GM19351 (cell line): ENCODE data around the gene HYLS1.

Experiments used
- ATAC-seq: cut with Tn5 transposase; IDR thresholded peaks from one replicate; pipeline ENCODE4 v1.9.1; 2021; ENCODE audit warnings: mild to moderate bottlenecking, moderate library complexity; ENCODE audit not compliant: unreplicated experiment

HYLS1 gene

DNA sequence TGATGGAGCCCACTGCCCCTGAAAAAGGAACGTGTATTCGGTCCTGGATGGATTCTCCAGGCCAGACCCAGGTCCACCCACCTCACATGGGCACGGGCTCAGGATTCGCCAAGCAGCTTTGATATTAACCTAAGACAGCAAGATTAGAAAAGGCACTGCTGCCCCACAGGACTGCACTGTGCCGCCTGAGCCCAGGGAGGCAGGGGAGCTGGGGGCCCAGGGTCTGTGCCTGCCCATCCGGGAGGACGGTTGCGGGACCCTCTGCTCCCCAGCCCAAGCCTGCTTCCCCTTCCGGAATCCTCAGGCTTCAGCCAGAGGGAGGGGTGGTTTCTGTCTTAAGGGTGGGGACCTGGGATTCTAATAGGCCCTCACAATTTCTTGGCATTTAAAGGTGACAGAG is 44.8 kb downstream of the HYLS1 start:
- ATAC-seq: no peak

DNA sequence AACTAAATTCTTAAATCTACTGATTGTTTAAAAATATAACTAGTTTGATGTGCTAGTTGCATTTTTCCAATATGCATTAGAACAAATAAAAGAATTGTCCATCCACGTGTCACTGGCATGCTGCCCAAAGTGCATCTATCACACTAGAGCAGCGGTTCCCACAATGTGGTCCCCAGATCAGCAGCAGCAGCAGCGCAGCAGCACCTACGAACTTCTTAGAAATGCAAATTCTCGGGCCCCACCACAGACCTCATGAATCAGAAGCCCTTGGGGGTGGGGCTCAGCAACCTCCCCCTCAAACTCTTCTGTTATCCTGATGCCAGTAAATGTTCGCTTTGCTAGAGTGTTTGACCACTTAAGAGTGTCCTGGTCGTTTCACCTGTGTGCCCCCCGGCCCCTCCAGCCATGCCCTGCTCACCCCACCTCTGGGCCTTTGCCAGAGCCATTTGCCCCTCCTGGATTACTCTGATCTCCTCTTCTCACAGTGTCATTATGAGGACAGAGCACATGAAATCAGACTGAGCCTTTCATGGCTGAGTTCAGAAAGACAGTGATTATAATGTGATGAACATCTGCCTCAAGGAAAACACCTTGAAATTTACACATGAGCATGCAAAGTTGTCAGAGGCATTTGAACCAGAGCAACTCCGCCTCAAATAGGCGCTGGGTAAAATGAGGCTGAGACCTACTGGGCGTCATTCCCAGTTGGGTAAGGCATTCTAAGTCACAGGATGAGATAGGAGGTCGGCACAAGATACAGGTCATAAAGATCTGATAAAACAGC is 45.8 kb downstream of the HYLS1 start:
- ATAC-seq: no peak

DNA sequence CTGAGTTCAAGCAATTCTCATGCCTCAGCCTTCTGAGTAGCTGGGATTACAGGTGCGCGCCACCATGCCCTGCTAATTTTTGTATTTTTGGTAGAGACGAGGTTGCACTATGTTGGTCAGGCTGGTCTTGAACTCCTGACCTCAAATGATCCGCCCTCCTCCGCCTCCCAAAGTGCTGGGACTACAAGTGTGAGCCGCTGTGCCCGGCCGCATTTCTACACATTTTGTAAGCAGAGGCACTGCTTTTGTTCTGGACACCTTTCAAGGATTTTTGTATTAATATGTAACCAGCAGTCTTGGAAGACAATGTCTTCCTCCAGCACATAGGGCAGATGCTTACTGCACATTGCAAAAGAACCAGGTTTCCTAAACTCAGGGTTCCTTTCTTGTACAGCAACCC is 47.0 kb downstream of the HYLS1 start:
- ATAC-seq: no peak

DNA sequence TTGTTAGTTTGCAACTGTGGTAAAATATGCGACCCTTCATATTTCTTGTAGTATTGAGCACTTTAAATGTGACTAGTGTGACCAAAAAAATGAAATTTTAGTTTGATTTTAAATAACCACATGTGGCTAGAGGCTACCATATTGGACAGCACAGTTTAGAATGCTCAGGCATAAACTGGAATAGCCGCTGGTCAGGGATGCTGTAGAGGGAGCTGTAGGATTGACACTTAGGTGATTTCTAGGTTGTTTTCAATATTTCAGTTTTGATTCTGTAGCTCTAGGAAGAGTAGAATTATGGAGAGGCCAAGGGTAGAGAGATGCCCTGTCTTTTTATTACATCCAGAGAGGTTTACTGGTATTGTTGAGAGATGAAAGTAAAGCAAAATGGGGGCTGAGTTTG is 47.6 kb downstream of the HYLS1 start:
- no peak for ATAC-seq

DNA sequence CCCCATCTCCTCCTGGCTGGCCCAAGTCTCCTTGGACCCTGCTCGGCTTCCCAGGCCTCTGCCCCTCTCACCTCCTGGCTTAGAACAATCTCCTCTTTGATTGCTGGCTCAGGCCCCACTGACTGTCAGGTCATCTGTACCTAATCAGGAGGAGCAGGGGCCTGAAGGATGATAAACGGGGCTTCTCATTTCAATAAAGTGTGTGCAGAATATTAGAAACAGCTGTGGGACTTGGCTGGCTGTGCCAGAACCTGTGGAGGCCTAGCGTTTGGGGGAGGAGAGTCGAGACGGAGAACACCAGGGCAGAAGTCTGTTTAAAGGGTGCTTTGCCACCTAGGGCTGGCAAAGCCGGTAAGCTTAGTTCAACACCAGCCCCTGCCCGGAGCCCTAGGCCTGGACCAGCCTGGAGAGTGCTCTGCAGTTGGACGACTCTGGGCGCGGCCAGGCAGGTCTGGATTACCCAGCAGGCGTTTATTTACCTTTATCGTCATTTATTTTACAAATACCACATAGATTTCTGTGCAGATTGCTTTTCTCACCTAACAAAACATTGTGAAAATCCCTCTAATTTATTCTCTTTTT is 48.2 kb downstream of the HYLS1 start:
- no peak for ATAC-seq

DNA sequence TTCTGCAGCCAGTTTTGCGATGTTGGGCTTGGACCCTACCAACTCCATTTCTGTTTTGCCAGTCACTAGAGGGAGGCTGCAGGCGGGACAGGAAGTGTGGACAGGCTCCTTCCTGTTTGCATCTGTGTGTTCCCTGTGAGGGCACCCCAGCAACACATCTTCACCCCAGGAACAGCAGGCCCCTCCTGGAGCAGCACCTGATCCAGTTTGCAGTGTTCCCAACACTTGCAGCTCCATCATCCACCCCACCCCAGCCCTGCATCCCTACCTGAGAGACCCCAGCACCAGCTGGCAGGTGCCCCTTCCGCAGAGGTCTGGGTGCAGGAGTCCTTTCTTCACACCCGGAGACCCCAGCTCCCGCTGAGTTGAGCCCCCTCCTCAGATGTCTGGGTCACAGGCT is 51.0 kb downstream of the HYLS1 start:
- no peak for ATAC-seq

DNA sequence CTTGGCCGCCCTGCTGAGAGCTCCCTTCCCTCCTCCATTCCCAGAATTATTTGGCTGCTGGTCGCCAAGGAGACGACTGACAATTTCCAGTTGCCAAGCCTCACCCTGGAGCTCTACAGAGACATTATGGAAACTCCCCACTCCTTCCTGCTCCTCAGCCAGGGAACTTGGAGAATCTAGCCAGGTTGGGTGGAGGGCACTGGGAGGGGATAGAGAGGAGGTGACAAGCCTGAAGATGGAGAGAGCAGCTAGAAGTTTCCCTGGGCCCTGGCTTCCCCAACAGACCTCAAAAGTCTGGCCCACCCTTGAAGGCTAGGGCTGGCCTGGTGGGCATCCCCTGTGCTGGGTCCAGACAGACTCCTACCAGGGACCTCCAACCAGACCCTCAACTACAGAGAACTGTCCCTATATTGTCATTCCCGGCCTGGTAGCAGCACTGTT is 51.6 kb downstream of the HYLS1 start:
- no peak for ATAC-seq

DNA sequence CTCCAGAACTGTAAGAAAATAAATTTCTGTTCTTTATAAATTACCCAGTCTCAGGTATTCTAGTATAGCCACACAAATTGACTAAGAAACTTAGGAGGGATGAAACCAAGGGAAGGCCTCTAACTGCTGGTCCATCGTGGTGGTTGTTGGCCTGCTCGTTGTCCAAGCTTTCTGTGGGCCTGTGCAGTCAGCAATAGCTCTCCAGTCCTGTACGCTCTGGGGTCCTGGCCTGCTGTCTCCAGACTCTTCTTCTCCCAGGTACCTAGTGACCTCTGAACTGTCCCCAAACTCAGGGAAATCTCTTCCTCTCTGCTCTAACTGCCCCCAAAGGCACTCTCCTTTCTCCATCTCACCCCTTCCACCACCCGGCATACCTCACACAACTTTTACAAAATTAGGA is 52.7 kb downstream of the HYLS1 start:
- ATAC-seq: no peak

DNA sequence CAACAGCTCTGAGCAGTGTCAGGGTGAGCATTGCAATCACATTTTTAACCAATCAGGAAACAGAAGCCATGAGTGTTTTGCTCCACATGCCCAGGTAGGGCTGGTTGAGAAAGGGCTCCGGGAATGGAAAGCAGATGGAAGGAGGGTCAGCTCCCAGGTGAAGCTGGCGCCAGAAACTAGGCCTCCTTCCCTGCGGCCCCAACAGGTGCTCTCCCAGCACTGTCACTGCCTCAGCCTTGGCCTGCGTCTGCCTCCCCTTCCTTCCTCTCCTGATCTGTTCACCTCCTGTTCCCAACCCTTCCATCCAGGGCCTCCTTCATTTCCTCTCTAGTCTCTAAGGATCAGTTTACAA is 53.8 kb downstream of the HYLS1 start:
- no peak for ATAC-seq

DNA sequence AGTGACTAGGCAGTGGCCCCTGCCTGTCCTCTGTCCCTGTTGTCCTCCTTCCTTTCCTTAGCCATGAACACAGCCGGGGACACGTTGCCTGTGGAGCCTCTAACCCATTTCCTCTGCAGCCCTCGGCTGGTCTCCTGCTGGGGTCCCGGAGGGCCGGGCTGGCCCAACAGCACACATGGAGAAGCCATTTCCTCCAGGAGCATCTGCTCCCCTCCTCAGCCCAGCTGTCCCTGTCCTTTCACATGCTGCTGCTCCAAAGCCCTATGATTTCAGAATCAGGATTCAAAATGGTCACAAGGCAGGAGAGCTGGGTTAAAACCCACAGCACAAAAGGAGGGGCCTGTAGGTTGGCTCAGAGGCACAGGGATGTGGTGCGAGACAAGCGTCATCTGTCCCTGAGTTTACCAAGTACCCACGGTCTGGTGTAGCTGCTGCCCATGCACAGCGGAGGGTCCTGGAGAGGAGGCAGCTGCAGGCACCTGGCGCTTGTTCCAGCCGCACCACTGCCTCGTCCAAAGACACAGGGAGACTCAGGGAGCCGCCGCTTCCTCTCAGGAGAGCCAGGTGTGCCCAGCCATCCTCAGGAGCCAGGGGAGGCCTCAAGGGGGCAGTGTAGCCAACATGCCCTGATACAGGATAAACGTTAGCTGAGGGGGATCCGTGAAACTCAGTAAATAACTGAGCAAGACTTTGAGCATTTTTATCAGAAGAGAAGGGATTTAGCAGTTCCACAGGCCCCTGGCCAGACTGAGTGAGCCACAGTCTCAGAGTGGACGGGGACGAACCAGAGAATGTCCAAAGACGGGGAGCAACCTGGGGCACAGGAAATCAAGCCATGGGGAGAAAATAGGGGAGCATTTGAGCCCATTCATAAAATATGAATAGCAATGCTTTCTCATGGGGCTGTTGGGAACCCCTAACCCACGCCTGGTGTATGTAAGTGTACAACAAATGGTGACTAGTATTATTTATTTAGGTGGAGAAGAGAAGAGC is 54.4 kb downstream of the HYLS1 start:
- ATAC-seq: no peak

DNA sequence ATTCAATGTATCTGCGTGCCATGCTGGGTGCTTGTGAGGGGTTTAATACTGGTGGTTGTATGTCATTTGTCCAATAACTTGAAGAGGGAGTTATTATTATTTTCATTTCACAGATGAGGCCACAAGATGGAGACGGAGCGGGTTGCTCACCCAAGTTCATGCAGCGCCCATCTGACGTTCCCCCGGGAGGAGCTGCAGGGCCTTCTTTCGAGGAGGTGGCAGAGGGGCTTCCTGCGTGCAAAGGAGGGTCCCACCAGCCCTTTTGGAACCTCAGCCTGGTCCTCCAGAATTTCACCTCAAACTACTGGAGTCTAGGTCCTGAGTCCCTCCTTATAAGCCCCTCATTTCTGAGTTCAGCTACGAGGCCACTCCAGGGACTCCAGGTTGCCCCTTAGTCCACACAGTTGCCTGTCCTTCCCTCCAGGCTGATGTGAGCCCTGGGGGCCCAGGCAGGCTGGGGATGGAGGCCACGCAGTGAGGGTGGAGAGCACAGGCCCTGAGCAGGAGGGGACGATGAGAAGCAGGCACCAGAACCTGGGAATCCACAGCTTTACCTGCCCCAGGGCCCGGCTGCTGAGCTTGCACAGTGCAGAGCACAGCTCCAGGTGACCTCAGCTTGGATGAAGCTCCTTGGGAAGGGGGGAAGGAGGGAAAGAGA is 55.4 kb downstream of the HYLS1 start:
- ATAC-seq: no peak

DNA sequence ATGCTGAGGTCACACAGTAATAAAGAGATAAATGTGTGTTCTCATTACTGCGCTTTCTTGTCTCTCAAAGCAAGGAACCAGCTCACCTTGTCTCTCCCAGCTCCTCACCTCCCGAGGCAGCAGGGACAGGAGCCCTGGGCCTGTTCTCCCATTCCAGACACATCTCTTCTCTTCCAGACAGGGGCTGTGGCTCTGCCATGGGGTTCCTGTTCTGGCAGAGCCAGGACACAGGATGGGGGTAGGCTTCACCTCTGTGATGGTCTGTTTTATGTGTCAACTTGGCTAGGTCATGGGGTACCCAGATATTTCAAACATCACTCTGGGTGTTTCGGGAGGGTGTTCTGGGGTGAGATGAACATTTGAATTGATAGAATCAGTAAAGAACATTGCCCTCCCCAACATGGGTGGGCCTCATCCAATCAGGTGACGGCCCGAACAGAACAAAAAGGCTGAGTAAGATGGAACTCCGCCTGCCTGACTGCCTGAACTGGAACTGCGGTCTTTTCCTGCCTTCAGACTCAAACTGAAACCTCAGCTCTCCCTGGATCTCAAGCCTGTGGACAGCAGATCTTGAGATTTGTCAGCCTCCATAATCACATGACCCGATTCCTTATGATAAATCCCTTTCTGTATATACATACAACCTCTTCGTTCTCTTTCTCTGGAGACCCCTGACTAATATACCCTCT is 56.3 kb downstream of the HYLS1 start:
- no peak for ATAC-seq

DNA sequence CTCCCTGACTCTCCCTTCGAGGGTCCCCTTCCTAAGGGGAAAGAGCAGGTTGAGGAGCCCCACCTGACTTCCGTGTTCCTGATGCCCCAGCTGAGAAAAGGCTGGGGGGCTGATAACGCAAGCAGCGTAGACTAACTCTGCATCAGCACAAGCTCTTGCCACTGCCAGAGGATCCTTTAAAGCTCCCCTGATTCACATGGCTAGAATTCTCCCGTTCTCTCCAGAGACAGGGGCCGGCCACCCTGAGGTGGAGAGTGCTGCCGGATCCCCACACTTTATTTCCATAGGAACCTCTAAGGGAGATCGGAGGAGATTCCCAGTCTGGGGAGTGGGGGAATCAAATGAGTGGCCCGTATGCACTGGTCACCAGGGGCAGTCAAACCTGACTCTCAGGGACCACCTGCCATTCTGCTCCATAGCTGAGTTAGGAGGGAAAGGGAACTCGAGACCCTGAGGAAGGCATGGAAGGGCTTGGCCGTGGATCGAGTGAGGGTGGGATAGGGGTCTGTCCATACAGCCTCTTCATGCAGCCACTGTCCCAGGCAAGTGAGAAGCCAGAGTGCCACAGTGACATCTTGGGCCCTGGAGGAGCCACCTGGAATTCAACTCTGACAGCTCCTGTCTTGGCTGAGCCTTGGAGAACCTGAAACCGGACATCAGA is 57.0 kb downstream of the HYLS1 start:
- no peak for ATAC-seq

DNA sequence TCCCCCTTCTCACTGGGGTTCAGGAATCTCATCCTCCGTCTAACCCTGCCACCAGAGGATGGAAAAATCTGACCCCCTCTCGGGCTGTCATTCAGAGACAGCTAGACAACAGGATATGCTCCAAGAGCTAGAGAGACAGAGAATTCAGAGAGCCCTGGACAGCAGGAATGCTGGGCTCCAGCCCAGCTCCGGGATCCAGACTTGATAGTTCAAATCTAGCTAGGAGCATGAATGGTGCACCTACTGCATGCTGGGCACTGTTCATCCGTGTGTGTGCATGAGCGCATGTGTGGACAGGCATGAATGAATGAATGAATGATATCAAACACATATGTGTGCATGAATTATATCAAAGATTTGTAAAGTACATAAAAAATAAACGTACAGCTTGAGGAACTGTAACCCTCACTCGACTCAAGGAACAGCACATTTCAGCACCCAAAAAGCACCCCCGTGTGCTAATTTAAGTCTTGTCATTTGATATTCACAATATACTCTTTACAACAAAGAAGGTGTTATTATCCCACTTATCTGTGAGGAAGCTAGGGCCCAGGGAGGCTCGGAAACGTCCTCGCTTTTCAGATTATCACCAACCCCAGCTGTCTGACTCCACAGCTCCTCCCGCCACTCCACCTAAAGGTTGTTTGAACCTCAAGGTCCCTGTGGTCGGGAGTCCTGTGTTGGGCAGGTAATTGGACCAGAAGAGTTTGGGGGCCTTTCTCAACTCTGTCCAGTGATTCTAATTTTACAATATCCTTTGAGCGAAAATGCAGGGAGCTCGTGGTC is 57.7 kb downstream of the HYLS1 start:
- no peak for ATAC-seq

DNA sequence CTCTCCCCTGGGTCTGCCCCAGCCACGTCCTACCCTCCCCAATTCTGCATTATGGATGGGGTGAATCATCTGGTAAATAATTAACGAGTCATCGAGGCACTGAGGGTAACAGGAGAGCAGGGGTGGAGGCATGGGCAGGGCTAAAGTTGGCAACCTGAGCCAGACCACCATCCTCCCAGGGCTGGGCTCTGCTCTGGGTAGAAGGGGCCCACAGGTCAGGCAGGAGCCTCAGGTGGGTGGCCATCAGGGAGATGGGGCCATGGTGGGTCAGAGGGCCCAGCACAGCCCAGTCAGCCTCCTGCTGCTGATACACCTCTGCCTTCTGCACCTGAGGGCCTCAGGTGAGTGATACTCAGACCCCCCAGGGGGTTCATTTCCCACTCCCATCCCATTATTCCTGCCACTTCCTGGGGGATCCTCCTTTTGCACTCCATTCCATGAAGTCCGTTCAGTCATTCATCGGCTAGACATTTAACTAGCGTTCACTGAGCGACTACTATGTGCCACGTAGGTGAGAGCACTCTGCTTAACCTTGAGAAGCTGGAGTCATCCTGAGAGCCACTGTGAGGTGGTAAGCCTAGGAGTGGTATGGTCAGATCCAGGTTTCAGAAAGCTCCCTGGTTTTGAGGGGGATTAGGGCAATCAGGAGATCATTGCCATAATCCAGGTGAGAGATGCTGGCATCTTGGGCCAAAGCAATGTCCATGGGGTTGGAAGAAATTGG is 58.5 kb downstream of the HYLS1 start, which contains the start of gene VSIG10L2:
Gene VSIG10L2, plus strand, starts transcription at position 248 of the 724 bp plus-strand sequence. Its CDS starts 12 bp downstream, at position 260.
- ATAC-seq: no peak

DNA sequence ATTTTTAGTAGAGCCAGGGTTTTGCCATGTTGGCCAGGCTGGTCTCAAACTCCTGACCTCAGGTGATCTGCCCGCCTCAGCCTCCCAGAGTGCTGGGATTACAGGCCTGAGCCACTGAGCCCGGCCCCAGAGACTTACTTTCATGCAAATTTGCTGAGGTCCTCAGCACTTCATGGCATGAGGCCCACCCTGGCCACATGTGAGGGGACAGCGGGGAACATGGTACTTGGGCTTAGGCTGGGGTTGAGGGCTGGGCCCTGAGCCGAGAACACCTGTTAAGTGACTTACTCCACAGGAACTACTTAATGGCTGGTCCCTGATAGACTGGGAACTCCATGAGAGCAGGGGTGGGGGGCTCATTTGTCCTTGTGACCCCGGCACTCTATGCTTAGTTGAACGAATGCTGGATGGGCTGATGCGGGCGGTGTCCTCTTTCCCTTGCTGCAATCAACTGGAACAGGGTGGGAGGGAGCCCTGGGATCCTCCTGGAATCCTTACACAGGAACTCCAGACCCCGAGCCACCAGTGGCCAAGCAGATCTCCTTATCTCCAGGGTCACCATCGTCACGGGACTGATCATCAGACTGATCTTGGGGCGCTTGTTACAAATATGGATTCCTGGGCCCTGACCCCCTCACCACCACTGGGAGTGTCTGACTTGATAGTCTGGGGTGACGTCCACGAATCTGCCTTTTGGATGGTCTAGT is 59.4 kb downstream of the HYLS1 start:
- no peak for ATAC-seq

DNA sequence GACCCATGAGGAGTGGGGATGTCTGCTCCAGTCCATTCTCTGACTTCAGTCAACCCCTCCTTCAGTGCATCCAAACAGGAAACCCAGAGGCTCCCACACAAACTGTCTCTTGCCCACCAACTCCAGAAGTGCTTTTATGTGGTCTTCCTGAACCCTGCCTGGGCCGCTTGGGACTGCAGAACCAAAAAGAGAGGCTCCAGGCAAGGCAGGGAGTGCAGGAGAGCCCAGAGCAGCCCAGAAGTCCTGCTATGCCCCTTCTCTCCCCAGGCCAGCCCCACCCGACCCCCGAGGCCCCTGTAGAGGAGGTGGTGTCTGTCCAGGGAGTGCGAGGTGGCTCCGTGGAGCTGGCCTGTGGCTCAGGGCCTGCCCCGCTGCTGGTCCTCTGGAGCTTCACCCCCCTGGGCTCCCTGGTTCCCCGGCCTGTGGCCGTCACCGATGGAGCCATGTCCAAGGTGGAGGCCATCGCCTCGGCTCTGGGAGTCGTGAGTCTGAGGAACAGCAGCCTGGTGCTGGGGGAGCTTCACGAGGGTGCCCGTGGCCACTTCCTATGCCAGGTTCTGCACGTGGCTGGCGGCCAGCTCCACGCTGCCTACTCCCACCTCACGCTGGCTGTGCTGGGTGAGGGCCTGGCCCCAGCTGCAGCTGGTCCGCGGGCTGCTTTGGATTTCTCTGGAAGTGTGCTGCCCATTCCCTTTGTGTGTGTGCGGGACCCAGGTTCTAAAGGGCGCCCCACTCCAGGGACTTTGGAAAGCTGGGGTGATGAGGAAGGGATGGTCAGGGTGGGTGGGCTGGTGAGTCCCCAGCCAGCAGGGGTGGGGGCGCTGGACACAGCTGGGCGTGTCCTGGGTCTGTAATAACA is 60.2 kb downstream of the HYLS1 start:
- ATAC-seq: no peak
